Activated CD4-positive, CD25-positive, alpha-beta regulatory T cell treated with anti-CD3 and anti-CD28 coated beads, Interleukin-2, amount 50 U/mL, for 16 hours (primary cell): ENCODE measurements around the gene POU2F2.
A peak's percentile ranks its signal among the peaks of the same experiment; 100 is the strongest.

Experiments used
- DNase-seq: peaks from one replicate; pipeline ENCODE4 v3.0.0-alpha.2; 2020; ENCODE audit warnings: low read depth, low spot score

Gene POU2F2

DNA sequence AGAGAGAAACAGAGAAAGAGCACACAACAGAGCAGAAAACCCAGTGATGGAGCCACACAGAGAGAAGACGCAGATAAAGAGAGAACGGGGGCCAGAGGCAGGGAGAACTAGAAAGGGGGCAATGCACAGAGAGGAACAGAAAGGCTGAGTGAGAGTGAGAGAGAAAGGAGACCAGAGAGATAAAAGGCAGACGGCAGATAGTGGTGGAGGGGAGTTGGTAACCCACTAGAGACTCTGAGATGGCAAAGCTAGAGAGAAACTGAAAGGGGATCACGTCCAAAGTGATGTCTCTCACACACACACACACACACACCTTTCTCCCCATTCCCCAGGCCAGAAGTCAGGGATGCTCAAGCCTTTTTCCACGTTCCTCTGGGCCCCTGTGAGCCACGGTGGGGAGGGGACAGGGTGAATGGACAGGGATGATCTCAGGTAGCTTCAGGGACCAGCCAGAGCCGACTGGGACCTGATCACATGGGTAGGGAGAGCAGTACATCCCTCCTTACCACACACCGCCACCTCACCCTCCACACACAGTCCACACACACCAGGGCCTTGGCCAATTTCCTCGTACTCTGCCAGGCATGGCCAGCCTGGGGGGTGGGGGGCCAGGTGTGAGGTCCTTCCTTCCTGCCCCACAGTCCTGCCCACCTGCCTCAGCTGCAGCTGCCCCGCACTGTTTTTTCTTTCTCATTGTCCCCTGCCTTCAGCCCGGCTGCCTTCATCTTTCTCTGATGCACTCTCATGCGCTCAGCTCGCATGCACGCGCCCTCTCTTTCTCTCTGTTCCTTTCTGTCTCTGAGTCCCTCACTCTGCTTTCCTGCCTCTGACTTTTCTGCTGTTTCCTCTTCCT, 22.5 kb upstream of the POU2F2 start:
- no peak for DNase-seq

DNA sequence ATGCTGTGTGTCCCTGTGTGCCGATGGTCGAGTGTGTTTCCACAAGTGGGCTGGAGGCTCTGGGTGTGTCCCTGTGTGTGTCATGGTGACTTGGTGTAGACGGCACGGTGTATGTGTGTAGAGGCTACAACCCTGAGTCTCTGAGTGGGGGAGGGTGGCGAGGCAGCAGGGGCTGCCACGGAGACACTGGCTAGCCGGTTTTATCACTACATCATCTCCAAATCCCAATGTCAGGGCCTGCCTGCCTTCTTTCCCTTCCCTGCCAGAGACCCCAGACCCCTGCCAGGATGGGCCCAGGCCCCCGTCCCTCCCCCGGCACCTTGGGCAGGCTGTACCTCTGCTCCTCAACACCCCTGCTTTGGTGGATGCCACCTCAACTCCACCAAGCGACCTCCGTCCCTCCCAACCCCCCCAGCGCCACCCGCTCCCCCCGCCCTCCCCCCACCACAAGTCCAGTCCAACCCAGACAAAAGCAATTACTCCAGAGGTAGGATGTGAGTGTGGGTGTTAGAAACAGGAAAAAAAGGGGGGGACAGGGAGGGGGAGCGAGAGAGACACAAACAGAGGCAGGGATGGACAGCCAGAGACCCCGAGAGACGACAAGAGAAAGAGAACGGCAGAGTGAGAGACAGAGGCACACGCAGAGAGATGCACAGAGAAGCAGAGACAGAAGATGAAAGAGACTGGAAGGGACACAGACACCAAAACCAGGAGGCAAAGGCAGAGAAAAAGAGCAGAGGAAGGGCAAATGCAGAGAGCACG, 21.6 kb upstream of the POU2F2 start:
- no peak for DNase-seq

DNA sequence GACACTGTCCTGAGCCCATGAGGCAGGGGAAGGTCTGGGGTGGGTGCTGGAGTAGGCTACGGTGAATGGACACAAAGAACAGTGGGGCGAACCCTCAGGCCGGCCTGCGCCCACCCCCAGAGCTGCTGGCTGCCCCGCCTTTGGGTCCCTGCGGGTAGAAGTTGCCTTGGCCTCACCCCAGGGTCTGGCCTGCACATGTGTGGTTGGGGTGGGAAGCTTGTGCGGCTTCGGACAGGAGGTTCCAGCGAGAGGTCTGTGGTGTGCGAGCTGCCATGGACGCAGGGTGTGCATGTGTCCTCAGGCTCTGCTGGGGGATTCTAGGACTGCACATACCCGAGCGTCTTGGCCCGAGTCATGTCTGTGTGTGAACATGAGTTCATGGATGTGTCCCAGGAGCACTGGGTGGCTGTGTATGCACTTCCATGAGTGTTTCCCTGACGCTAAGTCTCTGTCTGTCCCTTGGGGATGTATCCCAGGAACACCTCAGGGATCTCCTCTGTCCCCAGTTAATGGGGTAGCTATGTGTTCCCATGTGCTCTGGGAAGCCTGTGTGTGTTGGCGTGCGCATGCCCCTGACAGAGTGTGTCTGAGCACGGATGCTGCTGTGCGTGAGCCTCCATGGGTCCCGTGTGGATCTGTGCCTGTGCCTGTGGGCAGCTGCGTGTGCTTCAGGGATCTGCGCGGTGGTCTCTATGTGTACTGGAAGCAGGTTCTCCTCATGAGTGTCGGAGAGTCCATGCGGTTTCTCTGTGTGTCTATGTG, 20.8 kb upstream of the POU2F2 start:
- no peak for DNase-seq

DNA sequence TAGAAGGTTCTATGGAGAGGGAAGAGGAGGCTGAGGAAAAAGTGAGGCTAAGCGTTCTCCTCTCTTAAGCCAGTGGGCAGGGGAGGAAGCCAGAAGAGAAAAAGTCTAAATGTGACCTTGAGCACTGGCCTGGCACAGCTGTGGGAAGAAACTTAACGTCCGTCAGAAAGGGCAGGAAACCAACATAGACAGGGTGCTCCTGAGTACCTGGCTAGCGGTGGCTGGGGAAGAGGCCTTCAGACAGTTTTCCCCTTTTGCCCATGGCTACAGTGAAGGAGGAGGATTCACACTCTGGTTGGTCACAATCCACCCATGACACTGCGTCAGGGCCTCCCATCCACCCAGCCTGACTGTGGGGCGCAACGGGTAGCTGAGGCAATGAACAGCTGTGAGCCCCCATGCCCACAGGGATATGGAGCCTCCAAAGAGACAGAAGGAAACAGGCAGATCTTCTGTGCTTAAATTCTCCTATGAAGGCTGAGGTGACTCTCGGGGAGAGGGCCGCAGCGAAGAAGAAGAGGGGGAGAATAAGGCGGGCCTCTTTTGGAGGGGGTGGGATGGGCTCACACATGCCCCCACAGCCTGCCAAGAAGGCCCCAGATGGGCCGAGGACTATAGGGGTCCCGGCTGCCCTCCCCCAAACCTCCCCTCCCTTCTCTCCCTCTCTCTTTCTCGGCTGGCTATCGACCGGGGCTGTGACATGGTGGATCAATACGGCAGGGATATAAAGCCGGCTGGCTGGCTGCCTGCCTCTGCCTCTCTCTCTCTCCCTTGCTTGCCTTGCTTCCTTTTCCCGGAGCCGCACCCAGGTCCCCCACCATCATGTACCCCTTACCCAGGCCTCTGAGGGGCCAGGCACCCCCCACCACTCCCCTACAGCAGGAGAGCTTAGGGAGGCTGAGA, 19.8 kb upstream of the POU2F2 start:
- DNase-seq = no peak

DNA sequence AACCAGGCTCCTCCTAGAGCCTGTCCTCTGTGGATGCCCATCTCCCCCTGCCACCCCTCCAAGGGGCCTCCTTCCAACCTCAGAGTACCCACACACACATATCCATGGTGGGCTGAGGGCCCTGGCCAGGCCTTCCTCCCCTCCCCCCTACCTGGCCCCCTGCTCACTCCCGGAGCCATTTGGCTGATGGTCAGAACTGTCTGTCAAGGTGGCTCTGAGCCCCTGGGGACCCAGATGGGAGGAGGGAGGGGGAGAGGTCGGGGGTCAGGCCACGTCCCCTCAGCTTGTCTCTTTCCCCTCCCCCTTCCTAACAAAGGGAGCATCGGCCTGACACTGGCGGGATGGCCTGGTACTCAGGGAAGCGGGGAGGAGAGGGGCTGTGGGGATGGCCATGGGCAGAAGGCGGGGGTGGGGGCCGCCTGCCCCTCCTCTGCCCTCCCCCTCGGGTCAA, 18.7 kb upstream of the POU2F2 start:
- DNase-seq = no peak

DNA sequence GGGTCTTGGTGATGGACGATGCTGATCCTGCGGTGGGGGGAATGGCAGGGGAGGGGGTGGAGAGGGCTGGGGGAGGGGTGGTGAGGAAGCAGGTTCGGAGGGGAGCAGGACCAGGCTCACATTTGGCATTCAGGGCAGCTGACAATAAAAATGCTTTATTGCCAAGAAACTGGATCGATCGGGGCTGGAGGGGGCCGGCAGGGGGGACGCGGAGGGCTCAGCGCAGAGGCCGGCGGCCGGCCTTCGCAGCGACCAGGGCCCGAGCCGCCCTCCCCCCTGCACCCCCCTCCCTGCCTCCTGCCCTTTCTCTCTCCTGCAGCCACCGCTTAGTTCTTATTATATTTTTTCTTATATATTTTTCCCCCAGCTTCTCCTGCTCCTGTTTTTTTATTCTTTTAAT, 18.1 kb upstream of the POU2F2 start:
- no peak for DNase-seq

DNA sequence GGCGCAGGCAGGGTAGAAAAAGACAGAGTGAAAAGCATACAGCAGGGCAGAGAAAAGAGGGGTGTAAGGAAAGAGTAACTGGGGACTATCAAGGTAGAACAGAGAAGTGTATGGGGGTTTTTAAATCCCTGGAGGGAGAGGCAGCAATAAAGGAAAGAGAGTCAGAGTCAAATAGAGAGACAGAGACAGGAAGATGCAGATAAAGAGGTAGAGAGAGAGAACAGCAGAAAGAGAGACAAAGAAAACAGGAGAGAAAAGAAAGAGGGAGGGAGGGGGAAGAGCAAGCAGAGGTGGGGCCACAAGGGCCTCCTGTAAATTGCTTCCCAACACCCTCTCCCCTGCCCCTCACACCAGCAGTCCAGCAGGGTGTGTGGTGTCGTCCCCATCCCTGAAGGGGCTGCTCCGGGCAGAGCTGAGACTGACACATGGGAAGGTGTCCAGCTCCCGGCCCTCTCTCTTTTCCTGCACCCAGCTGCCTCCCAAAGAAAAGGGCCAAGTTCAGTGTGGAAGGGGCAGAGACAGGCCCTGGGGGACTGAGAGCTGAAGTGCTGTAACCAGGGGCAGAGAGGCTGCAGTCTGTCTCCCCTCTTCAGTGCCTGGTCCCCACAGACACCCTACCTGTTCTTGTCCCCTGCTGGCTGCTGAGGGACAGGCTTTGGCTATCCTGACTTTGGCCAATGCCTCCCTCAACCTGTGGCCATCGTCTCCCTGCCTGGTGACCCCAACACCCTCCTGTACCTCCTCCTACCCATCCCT, 17.4 kb upstream of the POU2F2 start:
- DNase-seq = no peak

DNA sequence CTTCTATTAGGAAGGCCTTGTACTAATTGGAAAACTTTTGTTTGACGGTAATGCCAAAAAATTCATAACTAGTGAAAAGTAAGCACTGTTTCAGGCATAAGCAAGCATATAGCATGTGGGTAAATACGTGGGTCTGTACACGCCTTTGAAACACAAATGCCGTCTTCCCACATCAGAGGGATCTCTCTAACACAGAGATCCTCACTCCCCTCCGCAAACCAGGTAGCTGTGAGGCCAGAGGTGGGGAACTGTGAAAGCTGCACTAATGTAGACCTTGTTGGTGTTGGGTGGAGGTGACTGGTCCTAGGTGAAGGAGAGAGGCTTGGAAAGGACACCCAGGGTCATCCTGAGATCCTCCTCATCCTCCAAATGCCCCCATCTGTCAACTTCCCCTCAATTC, 16.0 kb upstream of the POU2F2 start:
- DNase-seq = no peak

DNA sequence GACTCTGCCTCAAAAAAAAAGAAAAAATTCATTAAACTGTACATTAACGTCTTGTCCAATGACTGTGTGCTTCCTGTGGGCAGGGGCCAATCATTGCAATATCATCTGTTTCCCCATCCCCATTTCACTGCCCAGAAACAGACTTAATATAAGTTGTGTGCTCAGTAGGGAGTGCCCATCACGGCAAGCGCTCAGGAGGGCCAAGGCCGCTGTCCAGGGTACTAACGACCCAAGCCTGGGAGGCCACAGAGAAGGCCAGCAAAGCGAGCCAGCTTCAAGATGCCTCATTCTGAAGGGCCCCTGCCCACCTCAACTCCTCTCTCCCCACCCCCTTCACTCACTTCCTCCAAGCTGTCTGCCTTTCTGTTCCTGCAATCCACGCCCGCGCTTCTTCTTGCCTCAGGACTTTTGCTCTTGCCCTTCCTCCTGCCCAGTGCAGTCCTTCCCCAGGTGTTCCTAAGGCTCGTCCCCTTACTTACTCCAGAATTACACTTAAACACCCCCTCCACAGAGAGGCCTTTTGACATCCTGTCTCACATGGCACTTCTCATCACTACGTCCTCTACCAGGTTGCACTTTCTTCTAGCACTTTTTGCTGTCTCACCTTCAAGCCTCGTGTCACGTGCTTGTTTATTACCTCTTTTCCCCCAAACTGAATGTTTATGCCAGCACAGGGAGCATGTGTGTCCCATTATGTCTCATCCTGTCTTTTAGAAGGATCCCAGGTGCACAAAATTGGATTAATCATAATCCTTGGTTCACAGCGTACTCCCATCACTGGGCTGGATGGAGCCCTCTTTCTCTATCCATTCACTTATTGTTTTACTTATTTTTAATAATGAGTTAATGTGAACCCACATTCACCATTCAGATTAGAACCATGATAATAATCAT, 11.3 kb upstream of the POU2F2 start:
- DNase-seq = no peak

DNA sequence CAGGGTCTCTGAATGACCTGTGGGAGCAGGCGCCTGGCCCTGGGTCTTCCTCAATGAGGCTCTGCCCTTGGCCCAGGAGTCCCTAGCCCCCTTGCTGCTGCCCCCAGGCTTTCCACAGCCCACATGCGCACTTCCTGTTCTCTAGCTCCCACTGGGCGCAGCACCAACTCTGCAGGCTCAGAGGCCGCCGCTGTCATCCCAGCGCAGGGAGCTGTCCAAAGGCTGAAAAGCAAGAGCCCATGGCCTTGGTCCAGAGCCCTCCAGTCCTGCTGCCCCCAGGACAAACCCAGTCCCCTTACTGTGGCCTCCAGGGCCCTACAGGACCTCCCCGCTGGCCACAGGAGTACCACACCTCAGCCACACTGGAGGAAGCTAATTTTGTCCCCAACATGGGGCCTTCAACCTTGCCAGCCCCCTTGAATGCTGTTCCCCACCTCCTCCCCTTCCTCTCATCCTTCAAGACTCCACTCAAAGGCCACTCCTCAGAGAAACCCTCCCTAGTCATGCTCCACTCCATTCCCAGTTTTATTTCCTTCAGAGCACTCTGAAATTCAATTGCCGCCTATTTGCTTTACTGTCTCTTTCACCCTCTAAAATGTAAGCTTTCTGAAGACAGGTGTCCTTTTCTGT, 8.0 kb upstream of the POU2F2 start:
- no peak for DNase-seq

DNA sequence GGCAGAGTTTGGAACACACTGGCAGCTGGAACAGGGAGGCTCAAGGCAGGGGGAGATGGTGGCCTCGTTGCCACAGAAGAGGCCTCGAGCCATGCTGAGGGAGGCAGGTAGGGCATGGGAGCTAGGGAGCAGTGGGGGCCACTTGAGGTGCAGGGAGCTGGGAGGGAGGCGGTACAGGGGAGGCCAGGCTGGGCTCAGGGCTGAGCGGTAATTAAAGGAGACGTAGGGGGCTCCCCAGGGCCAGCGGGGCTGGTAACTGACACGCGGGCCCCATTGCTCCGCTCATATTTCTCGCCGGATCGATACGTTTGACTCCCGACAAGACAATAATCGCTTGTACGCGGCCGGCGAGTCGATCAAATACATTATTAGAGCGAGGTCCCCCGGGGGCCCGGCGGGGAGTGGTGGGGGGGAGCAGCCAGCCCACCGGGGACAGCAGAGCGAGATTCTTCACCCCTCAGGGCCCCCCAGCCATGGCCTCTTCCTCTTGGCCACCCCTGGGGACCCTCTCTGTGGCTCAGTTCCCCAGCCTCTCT, 2.4 kb upstream of the POU2F2 start:
- DNase-seq = no peak

DNA sequence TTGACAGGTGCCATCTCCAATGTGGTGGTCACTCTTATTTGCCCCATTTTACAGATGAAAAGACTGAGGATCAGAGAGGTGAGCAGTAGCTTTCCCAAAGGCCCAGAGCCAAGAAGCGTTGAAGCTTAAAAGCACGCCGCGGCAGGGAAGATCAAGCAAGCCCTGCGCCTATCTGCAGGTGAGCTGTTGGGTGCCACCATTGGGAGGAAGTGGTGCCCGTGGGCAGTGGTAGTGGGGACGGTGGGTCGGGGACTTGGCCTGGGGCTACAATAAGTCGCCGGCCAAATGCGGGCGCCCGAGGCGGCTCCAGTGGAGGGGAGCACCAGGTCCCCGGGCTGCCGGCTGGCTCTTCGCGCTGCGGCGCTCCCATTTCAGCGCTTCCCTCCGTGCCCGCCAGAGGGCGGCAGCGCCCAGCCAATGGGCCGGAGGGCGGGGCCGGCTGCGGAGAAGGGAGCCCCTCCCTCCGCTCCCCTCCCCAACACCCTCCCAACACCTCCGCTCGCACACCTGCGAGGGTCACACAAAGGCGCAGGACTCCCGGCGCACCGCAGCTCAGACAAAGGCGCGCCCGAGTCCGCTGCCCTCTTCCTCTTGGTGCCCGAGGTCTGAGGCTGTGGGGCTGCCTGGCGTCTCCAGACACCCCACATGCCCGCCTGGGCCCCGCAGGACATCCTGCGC, 744 bp upstream of the POU2F2 start:
- peak; percentile 76 for DNase-seq

DNA sequence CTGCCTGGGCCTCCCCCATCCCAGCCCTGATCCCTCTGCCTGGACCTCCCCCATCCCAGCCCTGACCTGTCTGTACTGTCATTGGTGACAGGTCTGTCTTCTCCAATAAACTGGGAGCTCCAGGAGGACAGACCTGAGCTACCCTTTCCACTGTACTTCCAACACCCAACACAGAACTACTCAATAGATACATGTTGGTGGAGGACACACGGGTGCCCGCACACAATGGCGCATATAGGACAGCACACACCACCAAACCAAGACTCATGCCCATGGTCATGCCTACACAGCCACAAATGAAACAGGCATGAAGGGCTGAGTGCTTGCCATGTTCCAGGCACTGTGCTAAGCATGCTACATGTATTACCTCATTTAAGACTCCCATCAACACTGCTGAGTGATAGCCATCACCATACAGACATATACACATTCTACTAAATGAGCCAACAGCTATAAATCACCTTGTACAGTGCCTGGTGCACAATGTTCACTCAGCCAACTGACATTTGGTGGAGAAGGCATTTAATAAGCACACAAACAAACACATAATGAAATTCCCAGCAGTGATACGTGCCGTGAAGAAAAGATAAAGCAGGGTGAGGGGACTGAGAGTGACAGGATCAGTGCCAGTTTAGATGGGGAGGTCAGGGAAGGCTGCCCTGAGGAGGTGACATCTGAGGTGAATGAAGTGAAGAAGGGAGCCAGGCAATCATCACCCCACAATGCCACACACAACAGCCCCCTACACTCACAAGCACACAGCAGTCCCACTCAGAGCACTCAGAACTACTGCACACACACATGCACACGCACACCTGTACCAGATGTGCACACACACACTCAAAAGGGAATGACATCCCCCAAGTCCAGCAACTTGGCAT, 857 bp downstream of the POU2F2 start:
- DNase-seq = no peak

DNA sequence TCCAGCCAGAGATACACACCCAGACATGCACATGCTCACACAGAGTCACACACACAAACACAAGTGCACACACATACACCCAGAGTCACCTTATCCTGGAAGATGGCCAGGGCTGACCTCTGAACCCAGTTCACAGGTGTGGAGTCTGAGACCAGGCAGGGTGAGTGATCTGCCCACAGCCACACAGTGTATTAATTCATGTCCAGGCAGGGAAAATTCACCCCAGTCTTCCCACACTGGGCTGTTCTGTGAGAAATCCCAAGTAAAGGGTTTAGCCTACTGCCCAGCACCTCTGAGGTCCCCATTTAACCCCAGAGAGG, 2.0 kb downstream of the POU2F2 start:
- DNase-seq = no peak

DNA sequence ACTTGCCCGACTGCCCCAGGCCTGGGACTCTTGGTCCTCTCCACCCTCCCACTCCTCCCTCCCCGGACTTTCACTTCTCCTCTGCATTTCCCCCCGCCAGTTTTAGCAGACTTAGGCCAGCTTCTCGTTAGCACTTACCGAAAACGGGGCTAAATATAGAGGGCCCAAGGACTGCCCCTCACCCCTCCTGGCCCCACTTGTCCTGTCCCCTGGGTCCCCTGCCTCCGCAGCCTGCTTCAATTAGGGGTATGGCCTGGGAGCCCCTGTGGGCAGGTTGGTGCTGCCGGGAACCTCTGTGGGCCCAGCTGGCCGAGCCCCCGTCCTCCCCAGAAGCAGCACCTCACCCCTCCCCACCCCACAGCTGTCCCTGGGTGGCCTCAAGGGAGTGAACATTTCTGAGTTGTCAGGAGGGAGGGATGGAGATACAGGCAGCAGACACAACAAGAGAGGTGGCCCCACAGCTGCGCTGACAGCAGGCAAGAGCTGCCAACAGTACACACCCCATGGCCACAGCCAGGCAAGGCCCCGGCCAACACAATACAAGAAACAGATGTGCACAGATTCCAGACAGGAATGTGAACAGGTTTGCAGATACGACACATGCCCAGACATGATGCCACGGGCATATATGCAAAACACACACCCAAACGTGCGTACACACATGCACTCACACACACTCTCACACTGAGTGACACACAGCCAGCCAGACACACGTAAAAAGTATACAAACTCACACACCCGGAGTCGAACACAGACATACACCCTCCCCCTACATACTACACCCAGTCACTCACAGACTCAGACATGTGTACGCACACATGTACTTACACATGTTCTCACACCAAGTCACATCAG, 2.6 kb downstream of the POU2F2 start:
- no peak for DNase-seq

DNA sequence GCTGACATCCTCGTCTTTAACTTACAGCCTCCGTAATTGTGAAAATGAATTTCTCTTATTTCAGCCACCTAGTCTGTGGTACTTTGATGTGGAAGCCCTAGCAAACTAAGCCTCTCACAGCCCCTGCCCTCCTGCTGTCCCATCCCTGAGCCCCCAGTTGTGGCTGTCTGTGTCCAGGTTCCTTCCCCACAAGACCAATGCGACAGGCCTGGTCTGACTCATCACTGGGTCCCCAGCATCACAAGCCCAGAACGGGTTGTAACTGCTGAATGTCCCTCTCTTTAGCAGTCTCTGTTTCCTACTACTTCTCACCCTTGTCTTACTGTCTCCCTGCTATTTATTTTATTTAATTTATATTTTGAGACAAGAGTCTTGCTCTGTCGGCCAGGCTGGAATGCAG, 5.7 kb downstream of the POU2F2 start:
- DNase-seq = no peak
